Endothelial cell of umbilical vein (primary cell): ENCODE measurements around the gene ITGB8. TPM values are rescaled to one million over a fixed set of nuclear protein-coding genes. Genes with fewer than 3 reads are reported as not detected.

Experiments used
- BruUV-seq: library from RNA; stranded (reverse); fragments of 400-500 nt; replicated peaks from 2 replicates; lab custom pipeline; 2021; lab: Mats Ljungman, UMichigan
- CTCF ChIA-PET: fragments of 300-600, 350-600 bp; sonication (Branson Sonifier 250); formaldehyde crosslinking; loops from one replicate; lab custom pipeline; 2021; ENCODE audit warnings: antibody characterized with exemption, inconsistent platforms; lab: Charles Lee
- POLR2A ChIA-PET: fragments of 300-600, 350-600 bp; sonication (Branson Sonifier 250); formaldehyde crosslinking; loops from one replicate; lab custom pipeline; 2021; ENCODE audit warnings: antibody characterized with exemption, inconsistent platforms; lab: Charles Lee
- DNase-seq: peaks from one replicate; pipeline ENCODE4 v3.0.0-alpha.2; 2011; ENCODE audit warnings: low read depth, low spot score
- FAIRE-seq: peaks from 2 replicates; lab custom pipeline; 2011; peaks lifted over from hg19 to GRCh38; lab: Jason Lieb, UNC
- H2AFZ ChIP-seq: 2 replicates; pipeline ENCODE4 v1.6.0; 2012; ENCODE audit warnings: low read depth, low read length, control low read depth, inconsistent platforms
- H3K27ac ChIP-seq: 2 replicates; pipeline ENCODE4 v1.5.1; 2011; ENCODE audit warnings: low read depth, mild to moderate bottlenecking, control low read depth, low read length, moderate library complexity; ENCODE audit not compliant: insufficient read depth
- H3K27me3 ChIP-seq, 2 experiments: 2 replicates each; pipeline versions ENCODE4 v1.6.0 to v1.6.1; 2011; ENCODE audit warnings: low read length in 2 of 2, mixed read lengths in 1 of 2; ENCODE audit not compliant: control insufficient read depth in 2 of 2, insufficient read depth in 2 of 2
- H3K36me3 ChIP-seq, 2 experiments: 2 replicates in 1 of 2; 3 replicates in 1 of 2; pipeline ENCODE4 v1.5.1; 2011; ENCODE audit warnings: low read length in 2 of 2, mild to moderate bottlenecking in 1 of 2, moderate library complexity in 1 of 2; ENCODE audit not compliant: control insufficient read depth in 2 of 2, insufficient read depth in 2 of 2; ENCODE audit errors: extremely low read depth in 1 of 2
- H3K4me1 ChIP-seq: 3 replicates; pipeline ENCODE4 v1.5.1; 2011; ENCODE audit warnings: mild to moderate bottlenecking, low read length; ENCODE audit not compliant: control insufficient read depth, insufficient read depth; ENCODE audit errors: extremely low read depth
- H3K4me2 ChIP-seq: 2 replicates; pipeline ENCODE4 v1.6.1; 2011; ENCODE audit warnings: low read length, control low read depth, mixed read lengths; ENCODE audit not compliant: insufficient read depth
- H3K4me3 ChIP-seq, 3 experiments: fragments of 200-600 bp in 1 of 3; sonication (generic), shearing (Covaris generic) in 1 of 3; replicated peaks in 1 of 3; 2 replicates each; pipeline ENCODE4 v1.5.1; 2011 to 2016; ENCODE audit warnings: control low read depth in 3 of 3, low read length in 3 of 3, mild to moderate bottlenecking in 2 of 3, inconsistent platforms in 1 of 3, low read depth in 1 of 3, moderate library complexity in 1 of 3; ENCODE audit not compliant: insufficient read depth in 1 of 3
- H3K79me2 ChIP-seq: 2 replicates; pipeline ENCODE4 v1.6.0; 2012; ENCODE audit warnings: low read length, inconsistent platforms; ENCODE audit not compliant: control insufficient read depth, insufficient read depth
- H3K9ac ChIP-seq: replicated peaks from 2 replicates; pipeline ENCODE3; 2011; ENCODE audit warnings: low read length, control low read depth; ENCODE audit not compliant: insufficient read depth; ENCODE audit errors: extremely low read depth
- H3K9me1 ChIP-seq: replicated peaks from 3 replicates; pipeline ENCODE4 v1.6.0; 2011; ENCODE audit warnings: mild to moderate bottlenecking, low read length; ENCODE audit not compliant: control insufficient read depth, insufficient read depth; ENCODE audit errors: extremely low read depth
- H3K9me3 ChIP-seq: replicated peaks from 2 replicates; pipeline ENCODE4 v1.5.1; 2012; ENCODE audit warnings: low read length, inconsistent platforms; ENCODE audit not compliant: control insufficient read depth, insufficient read depth
- H4K20me1 ChIP-seq: replicated peaks from 2 replicates; pipeline ENCODE3; 2011; ENCODE audit warnings: mild to moderate bottlenecking, low read length; ENCODE audit not compliant: control insufficient read depth, insufficient read depth; ENCODE audit errors: extremely low read depth
- CTCF ChIP-seq, 2 donors: IDR thresholded peaks; 1 replicate in 1 of 2; 2 replicates in 1 of 2; pipeline ENCODE4 v1.5.1; 2011; ENCODE audit warnings: low read length in 2 of 2, mild to moderate bottlenecking in 2 of 2, moderate library complexity in 2 of 2, control low read depth in 1 of 2, inconsistent platforms in 1 of 2, low read depth in 1 of 2; ENCODE audit not compliant: insufficient read depth in 1 of 2; ENCODE audit errors: extremely low read depth in 1 of 2
- EZH2 ChIP-seq: IDR thresholded peaks from 2 replicates; pipeline ENCODE4 v1.6.1; 2012; ENCODE audit warnings: borderline replicate concordance, low read depth, mild to moderate bottlenecking, moderate library complexity, low read length, inconsistent platforms; ENCODE audit not compliant: severe bottlenecking
- FOS ChIP-seq: IDR thresholded peaks from 2 replicates; pipeline ENCODE4 v1.6.1; 2011; ENCODE audit warnings: mild to moderate bottlenecking, low read length, moderate library complexity, borderline replicate concordance; ENCODE audit not compliant: insufficient read depth
- GATA2 ChIP-seq: IDR thresholded peaks from 2 replicates; pipeline ENCODE4 v1.7.0; 2011; ENCODE audit warnings: low read depth, mild to moderate bottlenecking, moderate library complexity, mixed read lengths, low read length; ENCODE audit not compliant: insufficient read length, insufficient read depth
- JUN ChIP-seq: IDR thresholded peaks from 2 replicates; pipeline ENCODE4 v1.6.1; 2011; ENCODE audit warnings: borderline replicate concordance, low read depth; ENCODE audit not compliant: insufficient read length, insufficient read depth
- MAX ChIP-seq: IDR thresholded peaks from 2 replicates; pipeline ENCODE4 v1.6.1; 2011; ENCODE audit not compliant: insufficient read depth, insufficient read length
- MYC ChIP-seq: IDR thresholded peaks from one replicate; pipeline ENCODE4 v1.6.1; 2011; ENCODE audit warnings: mild to moderate bottlenecking, low read depth, low read length
- POLR2A ChIP-seq: IDR thresholded peaks from 2 replicates; pipeline ENCODE4 v1.6.1; 2012; ENCODE audit warnings: low read depth, mild to moderate bottlenecking, control low read depth, low read length
- POLR2AphosphoS5 ChIP-seq: IDR thresholded peaks from 2 replicates; pipeline ENCODE4 v1.6.1; 2012; ENCODE audit warnings: low read depth, mild to moderate bottlenecking, control low read depth, low read length, moderate library complexity; ENCODE audit not compliant: insufficient read depth
- dilution Hi-C: fragments of 300-500 bp; cut with MboI; formaldehyde crosslinking; loops from one replicate; pipeline ENCODE4 v1.15.0; 2019; ENCODE audit warnings: low sequenced_read_pairs; ENCODE audit not compliant: extremely low pct_ligation_motif_present
- intact Hi-C: fragments of 100-400 bp; cut with micrococcal nuclease; formaldehyde crosslinking; loops from one replicate; pipeline ENCODE4 v1.10.0; 2022
- polyA plus RNA-seq, 4 experiments: library from polyadenylated mRNA; depleted of rRNA in 3 of 4; stranded (reverse) in 3 of 4; unstranded in 1 of 4; fragments of >200 nt; gene quantifications; 2 replicates each; pipeline versions ENCODE4 v1.2.1 to v1.2.3, GENCODE V29; 2011 to 2012; ENCODE audit warnings: missing spikeins in 1 of 4
- total RNA-seq: library from RNA; stranded (reverse); gene quantifications from 2 replicates; pipeline ENCODE4 v1.2.3, GENCODE V29; 2021

The ITGB8 gene
- total and polyA plus RNA-seq, 2 donors (not counting 3 experiments of a cell fraction or from before 2014, with no cell fraction given), result 2.9 to 8.2 TPM

GRCh38 chr7:20323595-20323994 is 7.1 kb upstream of the ITGB8 start:
- Histone ChIP-seq H3K36me3 (no peaks in the 10 kb centered on the region), H3K27me3 (no peaks in the 10 kb centered on the region), H3K4me2 (no peak overlapping the region), H3K9ac (no peak overlapping the region), H3K4me3 (no peak overlapping the region), H3K79me2 (no peaks in the 10 kb centered on the region), H2AFZ (no peak overlapping the region), H4K20me1 (no peaks in the 10 kb centered on the region), H3K27ac (no peak overlapping the region), H3K9me1 (no peaks in the 10 kb centered on the region), H3K4me1 (no peaks in the 10 kb centered on the region), H3K9me3 (no peaks in the 10 kb centered on the region)
- dilution Hi-C loops, result loop anchor here (25.0 kb wide), 1 partner anchor 111 kb away; the partner anchor contains the start of gene MACC1
- intact Hi-C loops, result no loop called here
- FAIRE-seq, result peak; percentile 18
- no TSS peak for BruUV-seq
- DNase-seq, result no peak
- ChIA-PET POLR2A (no interaction called here), CTCF (interaction anchor here (1.4 to 2.6 kb wide), 3 partner anchors 11 to 275 kb away, joined by 6 to 7 read pairs (median 6); no protein-coding TSS in a partner anchor)
- TF ChIP-seq GATA2 (no peak), FOS (no peak), EZH2 (no peak), JUN (no peak), MYC (no peak), CTCF (IDR thresholded peaks at IDR 0.05; ENCODE audit: extremely low read depth in 1 of 2, insufficient read depth in 1 of 2, low read depth in 1 of 2, low read length in 2 of 2) (no peak), POLR2A (no peak), MAX (no peak), POLR2AphosphoS5 (no peak)
